Activated CD4-positive, alpha-beta T cell treated with anti-CD3 and anti-CD28 coated beads, Interleukin-2, amount 10 ng/mL, durations not matched to agents 7 days and 5 days (primary cell): ENCODE results near the gene PEX14. TPM values are rescaled to one million over a fixed set of nuclear protein-coding genes. Genes with fewer than 3 reads are reported as not detected.

Source experiments
- CTCF ChIA-PET: fragments of 350-600 bp; sonication (Branson Sonifier 250); formaldehyde crosslinking; loops from one replicate; lab custom pipeline; 2021; ENCODE audit warnings: antibody characterized with exemption; lab: Charles Lee
- POLR2A ChIA-PET: fragments of 350-600 bp; sonication (Branson Sonifier 250); formaldehyde crosslinking; loops from one replicate; lab custom pipeline; 2021; ENCODE audit warnings: antibody characterized with exemption; lab: Charles Lee
- DNase-seq: peaks from one replicate; pipeline ENCODE4 v3.0.0-alpha.2; 2020
- H3K27ac Mint-ChIP-seq: one replicate; pipeline ENCODE4 v1.8.0; 2021; ENCODE audit warnings: mild to moderate bottlenecking, moderate library complexity, mixed read lengths
- H3K27me3 Mint-ChIP-seq: one replicate; pipeline ENCODE4 v1.8.0; 2021; ENCODE audit warnings: mixed read lengths
- H3K36me3 Mint-ChIP-seq: one replicate; pipeline ENCODE4 v1.8.0; 2021; ENCODE audit warnings: low read depth, mixed read lengths
- H3K4me1 Mint-ChIP-seq: one replicate; pipeline ENCODE4 v1.8.0; 2021; ENCODE audit warnings: mixed read lengths
- H3K4me3 Mint-ChIP-seq: one replicate; pipeline ENCODE4 v1.8.0; 2021; ENCODE audit warnings: mild to moderate bottlenecking, moderate library complexity, mixed read lengths
- H3K9me3 Mint-ChIP-seq: one replicate; pipeline ENCODE4 v1.8.0; 2021; ENCODE audit warnings: mixed read lengths
- total RNA-seq, 2 experiments: library from RNA; stranded (reverse); gene quantifications; one replicate each; pipeline ENCODE4 v1.2.3, GENCODE V29; 2021

Gene PEX14
- total RNA-seq, 2 experiments from 2014 or later, result 23.4 to 24.4 TPM

GRCh38 chr1:10615332-10615731 lies 140.6 kb downstream of the PEX14 start:
- no peaks in the 10 kb centered on the region for H3K27me3 Mint-ChIP-seq
- DNase-seq, result no peak
- H3K36me3 Mint-ChIP-seq, result no peaks in the 10 kb centered on the region
- H3K4me3 Mint-ChIP-seq, result no peak overlapping the region
- H3K4me1 Mint-ChIP-seq, result no peaks in the 10 kb centered on the region
- H3K9me3 Mint-ChIP-seq, result no peaks in the 10 kb centered on the region
- ChIA-PET CTCF (interaction anchor here (0.6 kb wide), 1 partner anchor 129 kb away, joined by 4 read pairs; no protein-coding TSS in a partner anchor), POLR2A (no interaction called here)
- H3K27ac Mint-ChIP-seq, result no peak overlapping the region

GRCh38 chr1:10615932-10616671 lies 141.4 kb downstream of the PEX14 start:
- POLR2A ChIA-PET, result no interaction called here

GRCh38 chr1:10616696-10617095 lies 141.9 kb downstream of the PEX14 start:
- Mint-ChIP-seq H3K9me3 (no peaks in the 10 kb centered on the region), H3K4me1 (no peaks in the 10 kb centered on the region), H3K27ac (no peak overlapping the region), H3K27me3 (no peaks in the 10 kb centered on the region), H3K4me3 (no peak overlapping the region), H3K36me3 (no peaks in the 10 kb centered on the region)
- DNase-seq, result no peak
- ChIA-PET CTCF (interaction anchor here (0.6 kb wide), 1 partner anchor 69 kb away, joined by 3 read pairs; no protein-coding TSS in a partner anchor), POLR2A (no interaction called here)

More at GRCh38 chr1:10615932-10616671, 141.4 kb downstream of the PEX14 start:
- DNase-seq, result no peak
- H3K36me3 Mint-ChIP-seq, result no peaks in the 10 kb centered on the region
- H3K9me3 Mint-ChIP-seq, result no peaks in the 10 kb centered on the region
- no peaks in the 10 kb centered on the region for H3K4me1 Mint-ChIP-seq
- no peak overlapping the region for H3K27ac Mint-ChIP-seq
- no peak overlapping the region for H3K4me3 Mint-ChIP-seq
- no peaks in the 10 kb centered on the region for H3K27me3 Mint-ChIP-seq
- CTCF ChIA-PET, result no interaction called here

- CTCF ChIA-PET, result interaction anchor here (0.6 kb wide), 1 partner anchor 69 kb away, joined by 3 read pairs; no protein-coding TSS in a partner anchor
- no peak for DNase-seq
Measured at GRCh38 chr1:10617318-10617717, 142.6 kb downstream of the PEX14 start.

GRCh38 chr1:10617931-10618885 lies 143.5 kb downstream of the PEX14 start:
- Mint-ChIP-seq H3K27me3 (no peaks in the 10 kb centered on the region), H3K36me3 (no peaks in the 10 kb centered on the region), H3K9me3 (no peaks in the 10 kb centered on the region), H3K4me1 (no peaks in the 10 kb centered on the region), H3K4me3 (no peak overlapping the region), H3K27ac (no peak overlapping the region)
- DNase-seq, result no peak
- POLR2A ChIA-PET, result no interaction called here
- CTCF ChIA-PET, result no interaction called here

More at GRCh38 chr1:10617318-10617717, 142.6 kb downstream of the PEX14 start:
- POLR2A ChIA-PET, result no interaction called here
- H3K9me3 Mint-ChIP-seq, result no peaks in the 10 kb centered on the region
- H3K27me3 Mint-ChIP-seq, result no peaks in the 10 kb centered on the region
- H3K4me3 Mint-ChIP-seq, result no peak overlapping the region
- H3K4me1 Mint-ChIP-seq, result no peaks in the 10 kb centered on the region
- no peak overlapping the region for H3K27ac Mint-ChIP-seq
- H3K36me3 Mint-ChIP-seq, result no peaks in the 10 kb centered on the region

GRCh38 chr1:10620776-10621175 lies 146.0 kb downstream of the PEX14 start:
- H3K4me3 Mint-ChIP-seq, result no peak overlapping the region
- no peak overlapping the region for H3K27ac Mint-ChIP-seq
- no peaks in the 10 kb centered on the region for H3K9me3 Mint-ChIP-seq
- ChIA-PET POLR2A (no interaction called here), CTCF (interaction anchor here (1.2 kb wide), 1 partner anchor 109 kb away, joined by 4 read pairs; no protein-coding TSS in a partner anchor)
- DNase-seq, result no peak
- H3K27me3 Mint-ChIP-seq, result no peaks in the 10 kb centered on the region
- no peaks in the 10 kb centered on the region for H3K36me3 Mint-ChIP-seq
- no peaks in the 10 kb centered on the region for H3K4me1 Mint-ChIP-seq

- Mint-ChIP-seq H3K27ac (no peak overlapping the region), H3K4me1 (no peaks in the 10 kb centered on the region), H3K27me3 (no peaks in the 10 kb centered on the region), H3K9me3 (no peaks in the 10 kb centered on the region), H3K4me3 (no peak overlapping the region), H3K36me3 (no peaks in the 10 kb centered on the region)
- ChIA-PET POLR2A (no interaction called here), CTCF (no interaction called here)
- no peak for DNase-seq
Measured at GRCh38 chr1:10621906-10622305, 147.2 kb downstream of the PEX14 start.

GRCh38 chr1:10622910-10623685 lies 148.3 kb downstream of the PEX14 start:
- CTCF ChIA-PET, result interaction anchor here (1.6 kb wide), 1 partner anchor 25 kb away, joined by 3 read pairs; no protein-coding TSS in a partner anchor
- no peaks in the 10 kb centered on the region for H3K36me3 Mint-ChIP-seq
- no peak for DNase-seq
- no peaks in the 10 kb centered on the region for H3K9me3 Mint-ChIP-seq
- H3K27ac Mint-ChIP-seq, result no peak overlapping the region
- H3K27me3 Mint-ChIP-seq, result no peaks in the 10 kb centered on the region
- POLR2A ChIA-PET, result no interaction called here
- H3K4me3 Mint-ChIP-seq, result no peak overlapping the region
- no peaks in the 10 kb centered on the region for H3K4me1 Mint-ChIP-seq

- H3K4me1 Mint-ChIP-seq, result no peaks in the 10 kb centered on the region
- H3K36me3 Mint-ChIP-seq, result no peaks in the 10 kb centered on the region
- H3K4me3 Mint-ChIP-seq, result no peak overlapping the region
- no peaks in the 10 kb centered on the region for H3K27me3 Mint-ChIP-seq
- DNase-seq, result no peak
- ChIA-PET POLR2A (no interaction called here), CTCF (interaction anchor here (1.6 kb wide), 1 partner anchor 26 kb away, joined by 3 read pairs; no protein-coding TSS in a partner anchor)
- no peaks in the 10 kb centered on the region for H3K9me3 Mint-ChIP-seq
- H3K27ac Mint-ChIP-seq, result no peak overlapping the region
Measured at GRCh38 chr1:10623686-10624145, 149.0 kb downstream of the PEX14 start.

GRCh38 chr1:10624256-10625050 lies 149.7 kb downstream of the PEX14 start:
- H3K4me1 Mint-ChIP-seq, result no peaks in the 10 kb centered on the region
- H3K27ac Mint-ChIP-seq, result no peak overlapping the region
- ChIA-PET POLR2A (no interaction called here), CTCF (interaction anchor here (1.6 kb wide), 1 partner anchor 27 kb away, joined by 3 read pairs; no protein-coding TSS in a partner anchor)
- H3K36me3 Mint-ChIP-seq, result no peaks in the 10 kb centered on the region
- no peaks in the 10 kb centered on the region for H3K27me3 Mint-ChIP-seq
- DNase-seq, result no peak
- H3K4me3 Mint-ChIP-seq, result no peak overlapping the region
- no peaks in the 10 kb centered on the region for H3K9me3 Mint-ChIP-seq

GRCh38 chr1:10625076-10625475 lies 150.3 kb downstream of the PEX14 start:
- H3K9me3 Mint-ChIP-seq, result no peaks in the 10 kb centered on the region
- POLR2A ChIA-PET, result no interaction called here
- H3K36me3 Mint-ChIP-seq, result no peaks in the 10 kb centered on the region
- no peak overlapping the region for H3K4me3 Mint-ChIP-seq
- CTCF ChIA-PET, result no interaction called here
- no peak for DNase-seq
- no peak overlapping the region for H3K27ac Mint-ChIP-seq
- no peaks in the 10 kb centered on the region for H3K27me3 Mint-ChIP-seq
- H3K4me1 Mint-ChIP-seq, result no peaks in the 10 kb centered on the region
